HG03469 (cell line): Measurements from ENCODE around the gene TMEM117.

Source experiments
- ATAC-seq: cut with Tn5 transposase; IDR thresholded peaks from one replicate; pipeline ENCODE4 v1.9.1; 2021; ENCODE audit warnings: mild to moderate bottlenecking, moderate library complexity, moderate number of reproducible peaks; ENCODE audit not compliant: unreplicated experiment

The TMEM117 gene

GRCh38 chr12:43942379-43942778 lies 106.5 kb downstream of the TMEM117 start:
- no peak for ATAC-seq

- no peak for ATAC-seq
These were observed 110.1 kb downstream of the TMEM117 start for GRCh38 chr12:43945983-43946382.

- ATAC-seq, result no peak
These were observed 115.4 kb downstream of the TMEM117 start for GRCh38 chr12:43951286-43951685.

- peak; percentile 99 for ATAC-seq
These were observed 122.0 kb downstream of the TMEM117 start for GRCh38 chr12:43957732-43958372.

GRCh38 chr12:43964033-43964432 lies 128.2 kb downstream of the TMEM117 start:
- ATAC-seq, result no peak

GRCh38 chr12:43964961-43965360 lies 129.1 kb downstream of the TMEM117 start:
- ATAC-seq, result no peak

- no peak for ATAC-seq
These were observed 130.0 kb downstream of the TMEM117 start for GRCh38 chr12:43965899-43966298.

- ATAC-seq, result no peak
These were observed 132.9 kb downstream of the TMEM117 start for GRCh38 chr12:43968736-43969135.

GRCh38 chr12:43969882-43970281 lies 134.0 kb downstream of the TMEM117 start:
- no peak for ATAC-seq

GRCh38 chr12:43973385-43973784 lies 137.5 kb downstream of the TMEM117 start:
- no peak for ATAC-seq

- ATAC-seq, result no peak
These were observed 138.1 kb downstream of the TMEM117 start for GRCh38 chr12:43973993-43974392.

- no peak for ATAC-seq
These were observed 140.1 kb downstream of the TMEM117 start for GRCh38 chr12:43976027-43976426.

GRCh38 chr12:43978556-43978955 lies 142.7 kb downstream of the TMEM117 start:
- ATAC-seq, result no peak

- no peak for ATAC-seq
These were observed 143.6 kb downstream of the TMEM117 start for GRCh38 chr12:43979450-43979849.

GRCh38 chr12:43980627-43981191 lies 144.8 kb downstream of the TMEM117 start:
- no peak for ATAC-seq

GRCh38 chr12:43981726-43982125 lies 145.8 kb downstream of the TMEM117 start:
- ATAC-seq, result no peak

- ATAC-seq, result no peak
These were observed 146.7 kb downstream of the TMEM117 start for GRCh38 chr12:43982544-43982943.

GRCh38 chr12:43988838-43989560 lies 153.1 kb downstream of the TMEM117 start:
- ATAC-seq, result peak; percentile 94

- ATAC-seq, result no peak
These were observed 157.0 kb downstream of the TMEM117 start for GRCh38 chr12:43992856-43993255.

- ATAC-seq, result peak; percentile 95
These were observed 164.6 kb downstream of the TMEM117 start for GRCh38 chr12:44000309-44000952.

- ATAC-seq, result no peak
These were observed 166.7 kb downstream of the TMEM117 start for GRCh38 chr12:44002607-44003006.

- ATAC-seq, result no peak
These were observed 167.8 kb downstream of the TMEM117 start for GRCh38 chr12:44003721-44004120.
